Neutrophil (primary cell): ENCODE measurements around the gene ABTB2.

Experiments used
- H3K27ac ChIP-seq: fragments of 200-600 bp; sonication (generic); 2 replicates; pipeline ENCODE4 v1.5.1; 2016; ENCODE audit warnings: mild to moderate bottlenecking, moderate library complexity
- H3K27me3 ChIP-seq: fragments of 200-600 bp; sonication (generic); 2 replicates; pipeline ENCODE4 v1.6.0; 2016; ENCODE audit warnings: mild to moderate bottlenecking
- H3K36me3 ChIP-seq: fragments of 200-600 bp; sonication (generic); 2 replicates; pipeline ENCODE4 v1.5.1; 2017
- H3K4me1 ChIP-seq, 2 experiments: fragments of 200-600 bp in 1 of 2; sonication (generic) in 1 of 2; 1 replicate in 1 of 2; 2 replicates in 1 of 2; pipeline versions ENCODE4 v1.5.1 to v1.6.1; 2013 to 2016; ENCODE audit warnings: low read depth in 1 of 2, low read length in 1 of 2, mild to moderate bottlenecking in 1 of 2, moderate library complexity in 1 of 2; ENCODE audit not compliant: control insufficient read depth in 1 of 2, insufficient read depth in 1 of 2
- H3K4me3 ChIP-seq, 2 experiments: fragments of 200-600 bp in 1 of 2; sonication (generic) in 1 of 2; 1 replicate in 1 of 2; 2 replicates in 1 of 2; pipeline ENCODE4 v1.5.1; 2013 to 2016; ENCODE audit warnings: low read depth in 1 of 2, low read length in 1 of 2, mild to moderate bottlenecking in 1 of 2, moderate library complexity in 1 of 2
- H3K9me3 ChIP-seq: fragments of 200-600 bp; sonication (generic); 2 replicates; pipeline ENCODE4 v1.5.1; 2016
- TF ChIP-seq, protein P1 (sequence below): fragments of 200-600 bp; sonication (generic); IDR thresholded peaks from 2 replicates; pipeline ENCODE4 v1.5.1; 2016; ENCODE audit warnings: antibody characterized with exemption

The ABTB2 gene

DNA sequence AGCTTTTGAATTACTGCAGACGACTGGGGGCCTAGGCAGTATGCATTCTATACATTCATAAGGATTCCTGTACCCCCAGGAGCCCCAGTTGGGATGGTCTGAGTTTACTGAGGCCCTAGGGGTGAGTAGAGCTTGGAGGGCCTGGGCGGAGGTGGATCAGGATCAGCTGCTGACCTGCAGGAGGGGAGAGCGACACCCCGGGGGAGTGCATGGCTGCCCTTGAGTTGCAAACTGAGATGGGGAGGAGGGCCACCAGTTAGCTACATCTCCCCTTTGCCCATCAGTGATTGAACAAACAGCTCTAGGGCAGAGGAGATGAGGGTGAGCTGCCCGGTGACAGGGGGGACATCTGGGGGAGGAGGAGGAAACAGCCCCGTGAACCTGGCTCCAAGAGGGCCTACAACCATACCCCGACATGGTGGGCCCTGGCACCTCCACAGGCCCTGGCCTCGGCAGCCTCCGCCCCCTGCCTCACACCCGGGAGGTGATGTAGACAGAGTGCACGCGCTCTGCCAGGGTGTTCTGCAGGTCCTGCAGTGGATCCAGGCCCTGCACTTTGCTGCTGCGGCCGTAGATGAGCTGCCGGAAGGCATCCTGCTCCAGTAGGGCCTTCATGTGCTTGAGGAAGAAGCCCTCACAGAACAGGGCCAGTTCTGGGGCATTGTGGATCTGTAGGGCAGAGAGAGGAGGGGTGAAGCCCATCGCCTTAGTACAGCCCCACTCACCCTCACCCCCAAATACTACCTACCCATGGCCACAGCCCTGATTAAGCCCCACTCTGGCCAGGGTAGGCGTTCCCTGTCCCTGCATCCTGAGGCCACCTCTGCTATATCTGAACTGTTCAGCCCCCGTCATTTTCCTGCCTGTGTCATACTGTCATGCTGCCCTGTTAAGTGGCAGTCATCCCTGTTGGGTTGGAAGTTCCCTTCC lies 205.6 kb downstream of the ABTB2 start:
- Histone ChIP-seq H3K27me3 (no peaks in the 10 kb centered on the region), H3K27ac (no peak overlapping the region), H3K4me3 (no peak overlapping the region), H3K9me3 (no peaks in the 10 kb centered on the region), H3K4me1 (peaks cover 51 to 52% of the 10 kb centered on the region in 2 experiments), H3K36me3 (peaks cover 38% of the 10 kb centered on the region)
- TF ChIP-seq, protein P1, sequence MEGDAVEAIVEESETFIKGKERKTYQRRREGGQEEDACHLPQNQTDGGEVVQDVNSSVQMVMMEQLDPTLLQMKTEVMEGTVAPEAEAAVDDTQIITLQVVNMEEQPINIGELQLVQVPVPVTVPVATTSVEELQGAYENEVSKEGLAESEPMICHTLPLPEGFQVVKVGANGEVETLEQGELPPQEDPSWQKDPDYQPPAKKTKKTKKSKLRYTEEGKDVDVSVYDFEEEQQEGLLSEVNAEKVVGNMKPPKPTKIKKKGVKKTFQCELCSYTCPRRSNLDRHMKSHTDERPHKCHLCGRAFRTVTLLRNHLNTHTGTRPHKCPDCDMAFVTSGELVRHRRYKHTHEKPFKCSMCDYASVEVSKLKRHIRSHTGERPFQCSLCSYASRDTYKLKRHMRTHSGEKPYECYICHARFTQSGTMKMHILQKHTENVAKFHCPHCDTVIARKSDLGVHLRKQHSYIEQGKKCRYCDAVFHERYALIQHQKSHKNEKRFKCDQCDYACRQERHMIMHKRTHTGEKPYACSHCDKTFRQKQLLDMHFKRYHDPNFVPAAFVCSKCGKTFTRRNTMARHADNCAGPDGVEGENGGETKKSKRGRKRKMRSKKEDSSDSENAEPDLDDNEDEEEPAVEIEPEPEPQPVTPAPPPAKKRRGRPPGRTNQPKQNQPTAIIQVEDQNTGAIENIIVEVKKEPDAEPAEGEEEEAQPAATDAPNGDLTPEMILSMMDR: no peak

DNA sequence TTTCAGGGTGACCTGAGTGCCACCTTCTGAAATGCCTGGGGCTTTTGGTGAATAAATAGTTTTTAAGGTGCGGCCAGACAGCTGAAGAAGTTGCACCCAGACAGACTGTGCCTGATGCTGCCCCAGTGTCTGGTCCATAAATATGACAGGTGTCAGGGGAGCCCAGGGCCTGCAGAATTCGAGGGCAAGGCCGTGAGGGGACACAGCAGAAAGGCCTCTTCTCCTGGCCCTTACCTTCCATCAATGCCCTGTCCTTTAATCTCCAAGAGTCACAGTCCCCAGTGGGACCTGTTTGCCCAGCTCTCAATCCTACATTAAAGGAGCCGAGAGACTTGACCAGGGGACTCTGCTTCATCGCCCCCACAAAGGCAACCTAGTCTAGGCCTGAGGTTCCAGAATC lies 206.6 kb downstream of the ABTB2 start:
- Histone ChIP-seq H3K9me3 (no peaks in the 10 kb centered on the region), H3K4me1 (peaks cover 51 to 52% of the 10 kb centered on the region in 2 experiments), H3K36me3 (peaks cover 43% of the 10 kb centered on the region), H3K27me3 (no peaks in the 10 kb centered on the region), H3K4me3 (no peak overlapping the region), H3K27ac (no peak overlapping the region)
- TF ChIP-seq, protein P1: no peak

DNA sequence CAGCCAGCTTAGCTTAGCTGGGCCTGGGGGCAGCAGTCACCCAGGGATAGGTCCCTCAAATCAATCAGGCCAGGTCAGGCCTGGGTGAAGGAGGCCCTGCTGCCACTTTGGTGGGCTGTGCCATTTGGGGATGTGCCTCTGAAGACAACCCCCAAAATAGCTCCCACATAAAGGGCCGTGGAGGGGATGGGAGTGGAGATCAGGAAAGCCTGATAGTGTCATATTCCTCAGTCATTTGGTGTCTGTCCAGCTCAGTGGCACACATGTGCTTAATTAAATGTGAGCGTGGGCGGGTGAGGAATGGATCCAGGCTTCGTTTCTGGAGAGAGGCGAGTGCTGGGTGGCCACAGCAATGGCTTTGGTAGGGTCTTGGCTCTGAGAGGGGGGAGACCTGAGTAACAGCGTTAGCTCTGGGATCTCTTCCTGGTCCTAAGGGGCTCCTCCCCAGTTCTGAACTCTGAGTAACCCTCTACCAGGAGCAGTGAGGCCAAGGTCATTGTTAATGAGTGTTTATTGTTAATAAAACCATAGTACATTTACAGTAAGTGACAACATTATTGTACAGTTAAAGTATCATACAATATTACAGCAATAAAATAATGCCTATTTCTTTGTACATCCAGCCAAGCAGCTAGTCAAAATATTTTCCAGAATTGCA lies 207.2 kb downstream of the ABTB2 start:
- no peak overlapping the region for H3K4me3 ChIP-seq
- H3K9me3 ChIP-seq: no peaks in the 10 kb centered on the region
- H3K27ac ChIP-seq: no peak overlapping the region
- peaks cover 39% of the 10 kb centered on the region for H3K36me3 ChIP-seq
- TF ChIP-seq, protein P1: no peak
- peaks cover 51 to 52% of the 10 kb centered on the region in 2 experiments for H3K4me1 ChIP-seq
- no peaks in the 10 kb centered on the region for H3K27me3 ChIP-seq

DNA sequence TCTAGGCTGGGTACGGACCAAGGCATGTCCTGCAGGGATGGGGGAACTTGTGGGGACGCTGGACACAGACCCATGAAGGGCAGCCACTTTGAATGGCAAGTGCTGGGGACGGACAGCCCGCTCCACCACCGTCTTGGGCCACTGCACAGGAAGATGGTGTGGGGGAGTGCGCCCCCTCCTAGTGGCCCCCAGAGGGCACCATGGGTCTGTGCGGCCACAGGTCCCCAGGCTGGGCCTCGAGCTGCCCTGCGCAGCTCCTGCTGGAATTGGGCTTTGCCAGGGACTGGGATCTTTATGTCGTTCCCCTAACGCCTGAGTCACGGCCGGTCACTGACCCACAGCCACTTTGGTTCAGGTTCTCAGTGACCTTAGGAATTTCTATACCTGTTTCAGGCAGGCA lies 208.0 kb downstream of the ABTB2 start:
- Histone ChIP-seq H3K9me3 (no peaks in the 10 kb centered on the region), H3K4me3 (no peak overlapping the region), H3K27me3 (no peaks in the 10 kb centered on the region), H3K27ac (peak overlapping the region; percentile 81), H3K36me3 (peaks cover 39% of the 10 kb centered on the region), H3K4me1 (peaks cover 49% of the 10 kb centered on the region in 2 experiments)
- TF ChIP-seq, protein P1: no peak

DNA sequence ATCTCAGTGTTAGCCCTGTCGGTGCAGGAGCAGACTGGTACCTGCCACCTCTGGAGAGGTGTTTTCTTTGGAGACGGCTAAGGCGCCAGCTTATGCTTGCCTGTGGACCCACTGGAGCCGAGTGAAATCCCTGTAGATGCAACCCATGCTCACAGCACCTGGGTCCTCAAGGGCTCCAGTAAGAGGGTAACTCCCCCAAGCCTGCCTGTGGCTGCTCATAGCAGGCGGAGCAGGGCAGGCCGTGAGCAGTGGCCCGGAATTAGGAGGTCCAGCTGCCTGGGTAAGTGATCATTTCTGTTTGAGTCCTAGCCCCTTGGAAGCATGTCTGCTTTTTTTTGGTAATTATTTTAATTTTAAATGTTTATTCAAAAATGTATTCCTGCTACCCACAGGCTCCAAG lies 208.5 kb downstream of the ABTB2 start:
- Histone ChIP-seq H3K36me3 (peaks cover 44% of the 10 kb centered on the region), H3K27me3 (no peaks in the 10 kb centered on the region), H3K9me3 (no peaks in the 10 kb centered on the region), H3K4me1 (peaks cover 44% of the 10 kb centered on the region in 2 experiments), H3K27ac (peak overlapping the region; percentile 81), H3K4me3 (peak overlapping the region; percentile 43 to 49)
- TF ChIP-seq, protein P1: no peak
